HUES64 (cell line): Measurements from ENCODE around the gene ESRRB.

ENCODE experiments used
- H3K27ac ChIP-seq: 2 replicates; pipeline ENCODE4 v1.7.0; 2013; ENCODE audit warnings: low read depth, low read length, inconsistent platforms
- H3K27me3 ChIP-seq: 2 replicates; pipeline ENCODE4 v1.6.1; 2013; ENCODE audit warnings: mild to moderate bottlenecking, low read length; ENCODE audit not compliant: insufficient read depth
- H3K36me3 ChIP-seq: 2 replicates; pipeline ENCODE4 v1.6.1; 2013; ENCODE audit warnings: mild to moderate bottlenecking, low read length; ENCODE audit not compliant: insufficient read depth
- H3K4me1 ChIP-seq: 2 replicates; pipeline ENCODE4 v1.6.1; 2013; ENCODE audit warnings: mild to moderate bottlenecking, low read length, moderate library complexity; ENCODE audit not compliant: insufficient read depth
- H3K4me3 ChIP-seq: 2 replicates; pipeline ENCODE4 v1.5.1; 2013; ENCODE audit warnings: mild to moderate bottlenecking, low read length, moderate library complexity
- H3K9ac ChIP-seq: 2 replicates; pipeline ENCODE4 v1.6.1; 2013; ENCODE audit warnings: mild to moderate bottlenecking, low read depth, low read length
- H3K9me3 ChIP-seq: 2 replicates; pipeline ENCODE4 v1.6.1; 2013; ENCODE audit warnings: low read depth, low read length; ENCODE audit not compliant: insufficient read depth
- WGBS: fragments of 150-250, 120-280 bp; methylation state at CpG from one replicate; pipeline ENCODE4 v1.1.7; 2013; ENCODE audit warnings: missing lambda C conversion rate; 5-methylcytosine and 5-hydroxymethylcytosine counted together

The ESRRB gene

GRCh38 chr14:76500011-76500410 is 124.1 kb downstream of the ESRRB start:
- 80% methylated on average over 6 of the region's 6 CpGs for WGBS
- no peaks in the 10 kb centered on the region for H3K27me3 ChIP-seq
- H3K9me3 ChIP-seq = no peaks in the 10 kb centered on the region
- H3K36me3 ChIP-seq = no peaks in the 10 kb centered on the region
- no peak overlapping the region for H3K4me3 ChIP-seq
- no peak overlapping the region for H3K9ac ChIP-seq
- H3K4me1 ChIP-seq = no peaks in the 10 kb centered on the region
- no peak overlapping the region for H3K27ac ChIP-seq

- H3K36me3 ChIP-seq = no peaks in the 10 kb centered on the region
- no peak overlapping the region for H3K27ac ChIP-seq
- no peak overlapping the region for H3K9ac ChIP-seq
- H3K27me3 ChIP-seq = no peaks in the 10 kb centered on the region
- no peak overlapping the region for H3K4me3 ChIP-seq
- H3K4me1 ChIP-seq = no peaks in the 10 kb centered on the region
- WGBS = 88% methylated on average over 6 of the region's 6 CpGs
- H3K9me3 ChIP-seq = no peaks in the 10 kb centered on the region
Observed at GRCh38 chr14:76500480-76500879, 124.5 kb downstream of the ESRRB start.

- Histone ChIP-seq H3K4me1 (no peaks in the 10 kb centered on the region), H3K36me3 (no peaks in the 10 kb centered on the region), H3K9ac (no peak overlapping the region), H3K9me3 (no peaks in the 10 kb centered on the region), H3K4me3 (no peak overlapping the region), H3K27ac (no peak overlapping the region), H3K27me3 (no peaks in the 10 kb centered on the region)
- 91% methylated on average over 7 of the region's 7 CpGs for WGBS
Observed at GRCh38 chr14:76501156-76501720, 125.3 kb downstream of the ESRRB start.

GRCh38 chr14:76502219-76502618 is 126.3 kb downstream of the ESRRB start:
- Histone ChIP-seq H3K4me3 (no peak overlapping the region), H3K9ac (no peak overlapping the region), H3K4me1 (no peaks in the 10 kb centered on the region), H3K36me3 (no peaks in the 10 kb centered on the region), H3K27me3 (no peaks in the 10 kb centered on the region), H3K9me3 (no peaks in the 10 kb centered on the region), H3K27ac (no peak overlapping the region)
- 94% methylated on average over 4 of the region's 4 CpGs for WGBS

GRCh38 chr14:76502638-76503037 is 126.7 kb downstream of the ESRRB start:
- Histone ChIP-seq H3K27me3 (no peaks in the 10 kb centered on the region), H3K9ac (no peak overlapping the region), H3K9me3 (no peaks in the 10 kb centered on the region), H3K4me3 (no peak overlapping the region), H3K4me1 (no peaks in the 10 kb centered on the region), H3K36me3 (no peaks in the 10 kb centered on the region), H3K27ac (no peak overlapping the region)
- WGBS = 100% methylated on average over 1 of the region's 3 CpGs

GRCh38 chr14:76509311-76509710 is 133.4 kb downstream of the ESRRB start:
- no peak overlapping the region for H3K9ac ChIP-seq
- H3K27ac ChIP-seq = no peak overlapping the region
- no peaks in the 10 kb centered on the region for H3K27me3 ChIP-seq
- WGBS = 86% methylated on average over 7 of the region's 7 CpGs
- H3K36me3 ChIP-seq = no peaks in the 10 kb centered on the region
- no peak overlapping the region for H3K4me3 ChIP-seq
- no peaks in the 10 kb centered on the region for H3K9me3 ChIP-seq
- H3K4me1 ChIP-seq = peaks cover 14% of the 10 kb centered on the region; the same call in 1 of the 2 replicates

GRCh38 chr14:76510181-76510580 is 134.2 kb downstream of the ESRRB start:
- H3K9ac ChIP-seq = no peak overlapping the region
- H3K4me1 ChIP-seq = peaks cover 14% of the 10 kb centered on the region; the same call in 1 of the 2 replicates
- H3K27ac ChIP-seq = no peak overlapping the region
- no peaks in the 10 kb centered on the region for H3K9me3 ChIP-seq
- WGBS = 75% methylated on average over 3 of the region's 3 CpGs
- no peaks in the 10 kb centered on the region for H3K36me3 ChIP-seq
- no peak overlapping the region for H3K4me3 ChIP-seq
- no peaks in the 10 kb centered on the region for H3K27me3 ChIP-seq

GRCh38 chr14:76514213-76514998 is 138.5 kb downstream of the ESRRB start:
- H3K36me3 ChIP-seq = no peaks in the 10 kb centered on the region
- H3K4me3 ChIP-seq = no peak overlapping the region
- no peaks in the 10 kb centered on the region for H3K9me3 ChIP-seq
- 87% methylated on average over 6 of the region's 6 CpGs for WGBS
- H3K27ac ChIP-seq = no peak overlapping the region
- H3K9ac ChIP-seq = no peak overlapping the region
- no peaks in the 10 kb centered on the region for H3K27me3 ChIP-seq
- peaks cover 14% of the 10 kb centered on the region; the same call in 1 of the 2 replicates for H3K4me1 ChIP-seq

GRCh38 chr14:76516884-76517283 is 140.9 kb downstream of the ESRRB start:
- no peaks in the 10 kb centered on the region for H3K27me3 ChIP-seq
- H3K27ac ChIP-seq = no peak overlapping the region
- H3K36me3 ChIP-seq = no peaks in the 10 kb centered on the region
- H3K9me3 ChIP-seq = peaks cover 8% of the 10 kb centered on the region; the same call in 1 of the 2 replicates
- H3K4me1 ChIP-seq = no peaks in the 10 kb centered on the region
- WGBS = 90% methylated on average over 3 of the region's 3 CpGs
- no peak overlapping the region for H3K4me3 ChIP-seq
- H3K9ac ChIP-seq = no peak overlapping the region

- H3K4me3 ChIP-seq = no peak overlapping the region
- WGBS = 100% methylated on average over 1 of the region's 4 CpGs
- no peaks in the 10 kb centered on the region for H3K27me3 ChIP-seq
- no peaks in the 10 kb centered on the region for H3K4me1 ChIP-seq
- no peak overlapping the region for H3K27ac ChIP-seq
- no peak overlapping the region for H3K9ac ChIP-seq
- no peaks in the 10 kb centered on the region for H3K36me3 ChIP-seq
- H3K9me3 ChIP-seq = peaks cover 8% of the 10 kb centered on the region; the same call in 1 of the 2 replicates
Observed at GRCh38 chr14:76518366-76518765, 142.4 kb downstream of the ESRRB start.

- WGBS = 32% methylated on average over 3 of the region's 3 CpGs
- no peak overlapping the region for H3K9ac ChIP-seq
Observed at GRCh38 chr14:76525106-76525821, 149.3 kb downstream of the ESRRB start.

More at GRCh38 chr14:76525106-76525821, 149.3 kb downstream of the ESRRB start:
- no peaks in the 10 kb centered on the region for H3K36me3 ChIP-seq
- H3K27me3 ChIP-seq = no peaks in the 10 kb centered on the region
- peaks cover 9% of the 10 kb centered on the region; the same call in 1 of the 2 replicates for H3K4me1 ChIP-seq
- H3K27ac ChIP-seq = no peak overlapping the region
- peaks cover 8% of the 10 kb centered on the region; the same call in 1 of the 2 replicates for H3K9me3 ChIP-seq
- H3K4me3 ChIP-seq = no peak overlapping the region
